Uterus (tissue), 2 donors: ENCODE data around the gene COX10.
"Not testable (repeated sequence)": the region's sequence is repeated elsewhere in the genome, so short reads cannot be mapped to it uniquely, and the experiment has no call there.

Source experiments
- POLR2A ChIP-seq, 2 donors: fragments of 450-650 bp; IDR thresholded peaks; one replicate each; pipeline ENCODE4 v1.6.1; 2016; ENCODE audit warnings: antibody characterized with exemption in 2 of 2, mild to moderate bottlenecking in 1 of 2, moderate library complexity in 1 of 2
- TF ChIP-seq, protein P1 (sequence below), 4 experiments: fragments of 200-600 bp in 2 of 4; fragments of 450-650 bp in 2 of 4; sonication (generic) in 2 of 4; IDR thresholded peaks; one replicate each; pipeline ENCODE4 v1.5.1; 2016 to 2019; ENCODE audit warnings: antibody characterized with exemption in 4 of 4, mild to moderate bottlenecking in 2 of 4, moderate library complexity in 1 of 4

GRCh38 chr17:14182084-14182483, 112.8 kb downstream of the COX10 start:
- TF ChIP-seq POLR2A (IDR thresholded peaks at IDR 0.05): not testable (repeated sequence)
- TF ChIP-seq, protein P1, sequence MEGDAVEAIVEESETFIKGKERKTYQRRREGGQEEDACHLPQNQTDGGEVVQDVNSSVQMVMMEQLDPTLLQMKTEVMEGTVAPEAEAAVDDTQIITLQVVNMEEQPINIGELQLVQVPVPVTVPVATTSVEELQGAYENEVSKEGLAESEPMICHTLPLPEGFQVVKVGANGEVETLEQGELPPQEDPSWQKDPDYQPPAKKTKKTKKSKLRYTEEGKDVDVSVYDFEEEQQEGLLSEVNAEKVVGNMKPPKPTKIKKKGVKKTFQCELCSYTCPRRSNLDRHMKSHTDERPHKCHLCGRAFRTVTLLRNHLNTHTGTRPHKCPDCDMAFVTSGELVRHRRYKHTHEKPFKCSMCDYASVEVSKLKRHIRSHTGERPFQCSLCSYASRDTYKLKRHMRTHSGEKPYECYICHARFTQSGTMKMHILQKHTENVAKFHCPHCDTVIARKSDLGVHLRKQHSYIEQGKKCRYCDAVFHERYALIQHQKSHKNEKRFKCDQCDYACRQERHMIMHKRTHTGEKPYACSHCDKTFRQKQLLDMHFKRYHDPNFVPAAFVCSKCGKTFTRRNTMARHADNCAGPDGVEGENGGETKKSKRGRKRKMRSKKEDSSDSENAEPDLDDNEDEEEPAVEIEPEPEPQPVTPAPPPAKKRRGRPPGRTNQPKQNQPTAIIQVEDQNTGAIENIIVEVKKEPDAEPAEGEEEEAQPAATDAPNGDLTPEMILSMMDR (IDR thresholded peaks at IDR 0.05): not testable (repeated sequence)
